ENCODE results near the gene CD84.
"Not testable (repeated sequence)": the region's sequence is repeated elsewhere in the genome, so short reads cannot be mapped to it uniquely, and the experiment has no call there.

Gene CD84, protein sequence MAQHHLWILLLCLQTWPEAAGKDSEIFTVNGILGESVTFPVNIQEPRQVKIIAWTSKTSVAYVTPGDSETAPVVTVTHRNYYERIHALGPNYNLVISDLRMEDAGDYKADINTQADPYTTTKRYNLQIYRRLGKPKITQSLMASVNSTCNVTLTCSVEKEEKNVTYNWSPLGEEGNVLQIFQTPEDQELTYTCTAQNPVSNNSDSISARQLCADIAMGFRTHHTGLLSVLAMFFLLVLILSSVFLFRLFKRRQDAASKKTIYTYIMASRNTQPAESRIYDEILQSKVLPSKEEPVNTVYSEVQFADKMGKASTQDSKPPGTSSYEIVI

DNA sequence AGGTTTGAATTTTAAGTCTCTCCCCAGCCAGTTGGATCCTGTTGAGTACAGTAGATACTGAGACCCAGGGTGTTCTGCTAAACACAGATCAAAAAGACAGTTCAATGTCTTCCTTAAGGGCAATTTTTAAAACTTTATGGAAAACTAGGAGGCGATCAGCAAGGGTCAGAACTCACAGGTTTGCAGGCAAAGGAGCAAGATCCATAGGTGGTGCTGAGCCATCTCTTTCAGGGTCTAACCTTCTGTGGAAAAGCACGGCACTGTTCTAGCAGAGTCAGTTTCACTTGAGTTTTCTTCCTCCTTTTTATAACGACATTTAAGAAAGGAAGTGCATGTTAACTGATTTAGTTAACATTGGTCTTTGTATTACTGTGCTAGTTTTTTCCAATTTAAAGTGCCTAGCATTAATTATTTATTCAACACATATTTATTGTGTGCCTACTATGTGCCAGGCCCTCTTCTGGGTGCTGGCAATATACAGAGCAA, at the start of gene CD84:
CD84 (minus strand) TSS at position 281 of the 486 bp plus-strand sequence; CDS start at position 222, 59 bp downstream.
- peak within 1 kb of the TSS; percentile 47 for H3K27ac ChIP-seq (ENCODE audit: low read depth, low read length)
- no peaks in the 10 kb centered on the region for H3K27me3 ChIP-seq (ENCODE audit: control insufficient read depth in 5 of 5, insufficient read depth in 4 of 5, low read length in 5 of 5)
- H3K4me3 ChIP-seq (ENCODE audit: low read depth in 1 of 5, low read length in 5 of 5): peak within 1 kb of the TSS; percentile 13 to 63 (median 38)
- H3K4me1 ChIP-seq (ENCODE audit: control insufficient read depth in 5 of 5, insufficient read depth in 5 of 5, low read length in 5 of 5): peaks cover 0 to 13% (median 0%) of the 10 kb centered on the region in 5 donors
- no peaks in the 10 kb centered on the region for H3K9me3 ChIP-seq (ENCODE audit: control insufficient read depth in 5 of 5, low read length in 5 of 5)
- peak within 1 kb of the TSS in 3 of 5 donors; percentile 23 to 64 (median 60) for H3K9ac ChIP-seq (ENCODE audit: low read length in 5 of 5)
- H3K36me3 ChIP-seq (ENCODE audit: control insufficient read depth in 5 of 5, insufficient read depth in 5 of 5, low read length in 5 of 5): no peaks in the 10 kb centered on the region

DNA sequence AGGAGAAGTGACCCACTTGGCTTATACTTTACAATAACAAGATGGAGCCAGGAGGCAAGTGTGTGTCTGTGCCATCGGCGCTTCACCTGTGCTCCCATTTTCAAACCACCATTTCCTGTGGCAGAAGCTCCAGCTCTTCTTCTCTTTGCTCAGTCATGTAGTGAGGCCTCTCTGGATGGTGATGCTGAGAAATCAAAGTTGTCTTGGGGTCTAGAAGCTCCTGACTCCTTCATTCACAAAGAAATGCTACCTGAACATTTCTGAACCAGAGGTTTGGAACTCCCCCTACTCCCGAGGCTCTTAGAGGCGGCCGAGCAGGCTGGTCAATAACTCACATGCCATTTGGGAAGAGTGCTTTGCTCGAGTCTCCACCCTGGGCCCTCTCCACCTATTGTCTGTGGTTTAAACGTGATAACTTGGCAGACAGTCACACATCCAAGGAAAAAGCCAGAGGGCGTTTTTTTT, 49.5 kb upstream of the CD84 start:
- Histone ChIP-seq H3K27me3 (ENCODE audit: control insufficient read depth in 5 of 5, insufficient read depth in 4 of 5, low read length in 5 of 5) (peaks cover 0 to 5% (median 0%) of the 10 kb centered on the region in 5 donors), H3K27ac (ENCODE audit: low read depth, low read length) (no peak overlapping the region), H3K4me1 (ENCODE audit: control insufficient read depth in 5 of 5, insufficient read depth in 5 of 5, low read length in 5 of 5) (peaks cover 0 to 17% (median 3%) of the 10 kb centered on the region in 5 donors), H3K4me3 (ENCODE audit: low read depth in 1 of 5, low read length in 5 of 5) (no peak overlapping the region), H3K36me3 (ENCODE audit: control insufficient read depth in 5 of 5, insufficient read depth in 5 of 5, low read length in 5 of 5) (no peaks in the 10 kb centered on the region), H3K9ac (ENCODE audit: low read length in 5 of 5) (no peak overlapping the region), H3K9me3 (ENCODE audit: control insufficient read depth in 5 of 5, low read length in 5 of 5) (no peaks in the 10 kb centered on the region)

DNA sequence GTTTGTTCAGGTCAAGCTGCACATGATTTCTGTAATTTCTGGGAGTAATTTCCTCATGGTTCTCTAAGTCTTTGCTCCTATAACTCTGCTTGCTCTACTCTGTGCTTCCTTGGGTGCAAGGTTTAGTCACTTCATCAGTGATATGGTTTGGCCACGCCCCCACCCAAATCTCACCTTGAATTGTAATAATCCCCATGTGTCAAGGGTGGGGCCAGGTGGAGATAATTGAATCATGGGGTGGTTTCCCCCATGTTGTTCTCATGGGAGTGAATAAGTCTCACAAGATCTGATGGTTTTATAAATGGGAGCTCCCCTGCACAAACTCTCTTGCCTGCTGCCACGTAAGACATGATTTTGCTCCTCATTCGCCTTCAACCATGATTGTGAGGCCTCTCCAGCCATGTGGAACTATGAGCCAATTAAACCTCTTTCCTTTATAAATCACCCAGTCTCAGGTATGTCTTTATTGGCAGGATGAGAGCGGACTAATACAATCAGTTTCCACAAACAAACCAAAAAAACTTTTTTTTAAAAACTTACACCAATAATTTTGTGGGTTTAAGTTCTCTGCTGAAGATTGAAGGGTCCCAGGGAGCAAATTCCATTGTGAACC, 48.5 kb upstream of the CD84 start:
- not testable (repeated sequence) for H3K9me3 ChIP-seq (ENCODE audit: control insufficient read depth in 5 of 5, low read length in 5 of 5); H3K4me3 ChIP-seq (ENCODE audit: low read depth in 1 of 5, low read length in 5 of 5); H3K27ac ChIP-seq (ENCODE audit: low read depth, low read length); H3K36me3 ChIP-seq (ENCODE audit: control insufficient read depth in 5 of 5, insufficient read depth in 5 of 5, low read length in 5 of 5); H3K27me3 ChIP-seq (ENCODE audit: control insufficient read depth in 5 of 5, insufficient read depth in 4 of 5, low read length in 5 of 5); H3K9ac ChIP-seq (ENCODE audit: low read length in 5 of 5)
- H3K4me1 ChIP-seq (ENCODE audit: control insufficient read depth in 5 of 5, insufficient read depth in 5 of 5, low read length in 5 of 5): peaks cover 0 to 17% (median 3%) of the 10 kb centered on the region in 5 donors

DNA sequence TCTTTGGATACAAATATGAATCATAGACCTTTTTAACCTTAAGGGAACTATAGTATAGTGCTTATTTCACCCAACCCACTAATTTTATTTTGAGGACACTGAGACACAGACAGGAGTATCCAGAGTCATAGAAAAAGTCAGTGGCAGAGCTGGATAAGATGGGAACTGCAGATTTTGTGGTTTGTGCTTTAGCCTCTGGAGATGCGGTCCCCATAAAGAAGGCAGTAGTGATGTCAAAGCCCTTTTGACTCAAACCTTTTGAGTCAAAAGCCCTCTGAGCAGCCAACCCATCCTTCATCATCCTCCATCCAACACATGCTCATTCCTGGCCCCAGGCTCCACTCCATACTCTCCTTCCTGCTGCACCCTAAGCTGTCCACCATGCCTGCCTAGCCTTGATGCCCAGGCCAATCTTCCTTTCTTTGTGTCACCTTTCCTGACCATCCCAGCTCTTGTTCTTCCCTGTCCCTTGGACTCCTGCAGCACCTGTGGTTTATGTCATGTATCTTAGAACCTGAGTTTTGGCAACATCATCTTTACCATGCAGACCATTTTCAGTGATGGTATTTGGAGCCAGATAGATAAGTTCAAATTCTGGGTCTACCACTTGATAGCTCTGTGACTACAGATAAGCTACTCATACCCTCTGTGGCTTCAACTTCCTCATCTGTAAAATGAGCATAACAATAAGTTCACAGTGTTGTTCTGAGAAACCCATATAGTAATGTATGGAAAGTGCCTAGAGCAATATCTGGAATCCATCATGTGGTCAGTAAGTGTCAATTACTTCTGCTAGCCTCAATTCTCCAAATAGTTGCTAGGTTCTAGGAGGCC, 47.4 kb upstream of the CD84 start:
- no peaks in the 10 kb centered on the region for H3K9me3 ChIP-seq (ENCODE audit: control insufficient read depth in 5 of 5, low read length in 5 of 5)
- peaks cover 0 to 17% (median 3%) of the 10 kb centered on the region in 5 donors for H3K4me1 ChIP-seq (ENCODE audit: control insufficient read depth in 5 of 5, insufficient read depth in 5 of 5, low read length in 5 of 5)
- no peak overlapping the region for H3K27ac ChIP-seq (ENCODE audit: low read depth, low read length)

DNA sequence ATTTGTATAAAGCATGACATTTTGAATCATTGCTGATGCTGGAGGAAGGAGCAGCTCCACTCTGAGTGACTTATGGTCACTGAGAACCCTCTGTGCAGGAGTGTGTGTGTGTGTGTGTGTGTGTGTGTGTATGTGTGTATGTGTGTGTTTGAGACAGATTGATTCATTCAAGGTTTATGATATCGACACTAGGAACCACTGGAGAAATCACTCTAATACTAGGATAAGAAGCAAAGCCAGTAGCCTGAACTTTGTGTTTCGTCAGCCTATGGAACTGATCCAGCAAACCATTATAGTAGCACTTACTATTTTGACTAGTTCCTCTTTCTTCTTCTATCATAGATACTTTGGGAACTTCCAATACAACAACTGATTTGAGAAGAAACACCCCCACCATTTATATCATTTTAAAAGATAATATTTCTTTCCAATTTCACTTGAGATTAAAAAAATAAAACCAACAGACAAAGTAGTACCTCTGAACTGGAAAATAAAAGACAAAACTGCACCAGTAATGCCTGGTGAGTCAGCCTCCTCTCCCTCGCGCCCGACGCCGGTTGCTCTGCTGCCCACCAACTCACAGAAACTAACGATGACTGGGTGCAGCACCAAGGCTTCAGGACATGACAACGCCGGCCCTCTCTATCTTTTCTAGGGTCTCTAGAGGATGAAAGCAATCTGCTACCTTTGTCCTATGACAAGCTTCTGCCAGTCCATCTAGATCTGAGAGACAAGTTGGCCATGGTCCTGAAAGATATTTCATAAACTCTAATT, 46.6 kb upstream of the CD84 start:
- H3K36me3 ChIP-seq (ENCODE audit: control insufficient read depth in 5 of 5, insufficient read depth in 5 of 5, low read length in 5 of 5): no peaks in the 10 kb centered on the region
- H3K27me3 ChIP-seq (ENCODE audit: control insufficient read depth in 5 of 5, insufficient read depth in 4 of 5, low read length in 5 of 5): peaks cover 0 to 5% (median 0%) of the 10 kb centered on the region in 5 donors
- H3K9me3 ChIP-seq (ENCODE audit: control insufficient read depth in 5 of 5, low read length in 5 of 5): no peaks in the 10 kb centered on the region
- no peak overlapping the region for H3K9ac ChIP-seq (ENCODE audit: low read length in 5 of 5)
- no peak overlapping the region for H3K27ac ChIP-seq (ENCODE audit: low read depth, low read length)
- peaks cover 0 to 17% (median 3%) of the 10 kb centered on the region in 5 donors for H3K4me1 ChIP-seq (ENCODE audit: control insufficient read depth in 5 of 5, insufficient read depth in 5 of 5, low read length in 5 of 5)
- H3K4me3 ChIP-seq (ENCODE audit: low read depth in 1 of 5, low read length in 5 of 5): no peak overlapping the region

More for the DNA sequence above, 47.4 kb upstream of the CD84 start:
- Histone ChIP-seq H3K4me3 (ENCODE audit: low read depth in 1 of 5, low read length in 5 of 5) (no peak overlapping the region), H3K27me3 (ENCODE audit: control insufficient read depth in 5 of 5, insufficient read depth in 4 of 5, low read length in 5 of 5) (peaks cover 0 to 5% (median 0%) of the 10 kb centered on the region in 5 donors), H3K9ac (ENCODE audit: low read length in 5 of 5) (no peak overlapping the region), H3K36me3 (ENCODE audit: control insufficient read depth in 5 of 5, insufficient read depth in 5 of 5, low read length in 5 of 5) (no peaks in the 10 kb centered on the region)

DNA sequence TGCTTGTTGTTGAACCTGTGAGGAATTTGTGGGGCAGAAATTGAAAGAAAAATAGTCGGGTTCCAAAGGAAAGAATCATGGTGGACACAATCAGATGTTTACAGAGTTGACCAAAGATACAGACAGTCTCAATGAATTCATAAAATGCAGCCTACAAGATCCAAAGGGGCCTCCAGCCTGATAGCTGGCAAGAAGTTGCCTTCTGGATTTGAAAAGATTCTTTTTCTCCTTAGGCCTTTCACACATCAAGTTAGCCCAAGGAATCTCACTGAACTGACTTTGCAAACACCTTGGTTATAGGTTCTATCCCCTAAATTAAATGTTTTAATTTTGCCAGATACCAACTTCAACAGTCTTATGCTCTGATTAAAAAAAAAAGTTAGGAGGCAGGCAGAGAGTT, 46.0 kb upstream of the CD84 start:
- Histone ChIP-seq H3K9ac (ENCODE audit: low read length in 5 of 5) (no peak overlapping the region), H3K27me3 (ENCODE audit: control insufficient read depth in 5 of 5, insufficient read depth in 4 of 5, low read length in 5 of 5) (peaks cover 0 to 5% (median 0%) of the 10 kb centered on the region in 5 donors), H3K4me3 (ENCODE audit: low read depth in 1 of 5, low read length in 5 of 5) (no peak overlapping the region), H3K27ac (ENCODE audit: low read depth, low read length) (no peak overlapping the region), H3K36me3 (ENCODE audit: control insufficient read depth in 5 of 5, insufficient read depth in 5 of 5, low read length in 5 of 5) (no peaks in the 10 kb centered on the region), H3K9me3 (ENCODE audit: control insufficient read depth in 5 of 5, low read length in 5 of 5) (no peaks in the 10 kb centered on the region), H3K4me1 (ENCODE audit: control insufficient read depth in 5 of 5, insufficient read depth in 5 of 5, low read length in 5 of 5) (peaks cover 0 to 17% (median 3%) of the 10 kb centered on the region in 5 donors)

DNA sequence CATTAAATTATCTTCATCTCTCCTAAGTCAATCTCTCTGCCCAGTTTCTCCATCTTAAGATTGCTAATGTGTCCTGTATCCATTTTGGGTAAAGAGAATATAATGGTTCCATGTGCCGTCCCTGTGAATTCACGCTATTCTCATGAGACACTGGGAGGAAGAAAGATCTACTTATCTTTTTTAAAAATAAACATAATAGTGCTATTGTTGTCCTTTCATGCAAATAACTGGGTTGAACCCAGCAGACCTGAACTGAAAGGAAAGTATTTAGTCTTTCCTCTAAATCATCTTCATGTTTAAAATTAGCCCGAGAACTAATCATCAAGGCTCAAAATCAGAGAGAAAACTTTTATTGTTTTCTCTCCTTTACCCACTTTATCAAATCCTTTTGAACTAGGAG, 45.2 kb upstream of the CD84 start:
- Histone ChIP-seq H3K4me3 (ENCODE audit: low read depth in 1 of 5, low read length in 5 of 5) (no peak overlapping the region), H3K9ac (ENCODE audit: low read length in 5 of 5) (no peak overlapping the region), H3K36me3 (ENCODE audit: control insufficient read depth in 5 of 5, insufficient read depth in 5 of 5, low read length in 5 of 5) (no peaks in the 10 kb centered on the region), H3K27ac (ENCODE audit: low read depth, low read length) (no peak overlapping the region), H3K4me1 (ENCODE audit: control insufficient read depth in 5 of 5, insufficient read depth in 5 of 5, low read length in 5 of 5) (peaks cover 0 to 14% (median 0%) of the 10 kb centered on the region in 5 donors), H3K9me3 (ENCODE audit: control insufficient read depth in 5 of 5, low read length in 5 of 5) (no peaks in the 10 kb centered on the region), H3K27me3 (ENCODE audit: control insufficient read depth in 5 of 5, insufficient read depth in 4 of 5, low read length in 5 of 5) (no peaks in the 10 kb centered on the region)

DNA sequence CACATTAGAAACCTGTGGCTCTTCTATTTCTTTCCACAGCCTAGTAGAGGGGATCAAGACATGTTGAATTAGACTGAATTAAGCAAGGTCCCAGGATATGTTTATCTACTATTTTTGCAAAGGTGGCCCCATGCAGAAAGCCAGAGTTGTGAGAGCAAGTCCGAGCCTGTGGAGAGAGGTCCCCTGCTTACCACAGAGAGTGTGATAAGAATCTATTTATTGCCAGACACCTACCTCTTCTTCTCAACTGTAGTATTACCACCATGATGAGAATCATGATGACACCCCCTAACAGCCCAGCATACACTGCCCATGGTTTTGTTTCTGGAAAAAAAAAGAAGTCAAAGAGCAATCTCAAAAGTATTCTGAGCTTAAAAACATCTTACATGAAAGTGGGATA, 44.6 kb upstream of the CD84 start:
- no peak overlapping the region for H3K27ac ChIP-seq (ENCODE audit: low read depth, low read length)
- no peak overlapping the region for H3K4me3 ChIP-seq (ENCODE audit: low read depth in 1 of 5, low read length in 5 of 5)

DNA sequence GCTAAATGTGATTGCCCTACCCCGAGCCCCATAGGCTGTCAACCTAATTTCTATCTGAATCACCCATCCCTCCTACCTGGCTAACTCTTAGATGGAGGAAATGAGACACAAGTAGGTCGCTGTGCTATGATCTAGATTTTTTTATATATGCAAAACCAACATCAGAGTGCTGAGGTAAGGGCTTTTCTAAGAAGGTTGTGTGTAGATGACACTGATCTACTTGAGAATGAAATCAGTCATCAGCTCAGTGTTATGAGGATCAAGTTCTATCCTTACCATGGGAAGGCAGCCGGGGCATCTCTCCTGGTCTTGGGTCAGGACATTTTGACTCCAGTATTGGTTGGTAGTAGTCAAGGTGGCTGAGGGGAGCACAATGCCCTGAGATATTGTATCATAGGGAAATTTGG, 43.9 kb upstream of the CD84 start:
- no peaks in the 10 kb centered on the region for H3K36me3 ChIP-seq (ENCODE audit: control insufficient read depth in 5 of 5, insufficient read depth in 5 of 5, low read length in 5 of 5)
- H3K27ac ChIP-seq (ENCODE audit: low read depth, low read length): no peak overlapping the region
- peaks cover 0 to 12% (median 0%) of the 10 kb centered on the region in 5 donors for H3K4me1 ChIP-seq (ENCODE audit: control insufficient read depth in 5 of 5, insufficient read depth in 5 of 5, low read length in 5 of 5)
- no peaks in the 10 kb centered on the region for H3K27me3 ChIP-seq (ENCODE audit: control insufficient read depth in 5 of 5, insufficient read depth in 4 of 5, low read length in 5 of 5)
- peaks cover 0 to 4% (median 0%) of the 10 kb centered on the region in 5 donors for H3K9me3 ChIP-seq (ENCODE audit: control insufficient read depth in 5 of 5, low read length in 5 of 5)
- no peak overlapping the region for H3K4me3 ChIP-seq (ENCODE audit: low read depth in 1 of 5, low read length in 5 of 5)
- H3K9ac ChIP-seq (ENCODE audit: low read length in 5 of 5): no peak overlapping the region

More for the DNA sequence above, 44.6 kb upstream of the CD84 start:
- Histone ChIP-seq H3K4me1 (ENCODE audit: control insufficient read depth in 5 of 5, insufficient read depth in 5 of 5, low read length in 5 of 5) (peaks cover 0 to 12% (median 0%) of the 10 kb centered on the region in 5 donors), H3K36me3 (ENCODE audit: control insufficient read depth in 5 of 5, insufficient read depth in 5 of 5, low read length in 5 of 5) (no peaks in the 10 kb centered on the region), H3K9me3 (ENCODE audit: control insufficient read depth in 5 of 5, low read length in 5 of 5) (peaks cover 0 to 2% (median 0%) of the 10 kb centered on the region in 5 donors), H3K27me3 (ENCODE audit: control insufficient read depth in 5 of 5, insufficient read depth in 4 of 5, low read length in 5 of 5) (no peaks in the 10 kb centered on the region), H3K9ac (ENCODE audit: low read length in 5 of 5) (no peak overlapping the region)

Measured in subcutaneous abdominal adipose tissue (tissue), 5 donors.